H1 (cell line): Measurements from ENCODE around the gene CD59. TPM values are rescaled to one million over a fixed set of nuclear protein-coding genes. Genes with fewer than 3 reads are reported as not detected.
A peak's percentile ranks its signal among the peaks of the same experiment; 100 is the strongest.

Source experiments
- CTCF ChIA-PET: fragments of 300-600 bp; sonication (Branson Sonifier 250); formaldehyde crosslinking; loops from one replicate; lab custom pipeline; 2021; ENCODE audit not compliant: partially characterized antibody; lab: Charles Lee
- POLR2A ChIA-PET: fragments of 300-600 bp; sonication (Branson Sonifier 250); formaldehyde crosslinking; loops from one replicate; lab custom pipeline; 2021; ENCODE audit warnings: inconsistent platforms; ENCODE audit not compliant: partially characterized antibody; lab: Charles Lee
- DNase-seq, 2 experiments: peaks; one replicate each; pipeline versions ENCODE4 v3.0.0 to v3.0.0-alpha.2; 2010 to 2022; ENCODE audit warnings: low spot score in 2 of 2, low read depth in 1 of 2, mixed read lengths in 1 of 2
- FAIRE-seq: peaks from 2 replicates; lab custom pipeline; 2011; peaks lifted over from hg19 to GRCh38; lab: Jason Lieb, UNC
- H2AFZ ChIP-seq: 2 replicates; pipeline ENCODE4 v1.8.1; 2012; ENCODE audit warnings: low read length, inconsistent platforms
- H2AK5ac ChIP-seq: 2 replicates; pipeline ENCODE4 v1.6.1; 2013; ENCODE audit warnings: low read depth, low read length
- H2BK120ac ChIP-seq: replicated peaks from 2 replicates; pipeline ENCODE3; 2013; ENCODE audit warnings: low read depth, low read length, inconsistent platforms
- H2BK12ac ChIP-seq: 2 replicates; pipeline ENCODE4 v1.6.1; 2013; ENCODE audit warnings: low read depth, low read length
- H2BK15ac ChIP-seq: 2 replicates; pipeline ENCODE4 v1.6.1; 2013; ENCODE audit warnings: low read length
- H2BK20ac ChIP-seq: 2 replicates; pipeline ENCODE4 v1.6.1; 2013; ENCODE audit warnings: low read length
- H2BK5ac ChIP-seq: 2 replicates; pipeline ENCODE4 v1.6.1; 2013; ENCODE audit warnings: low read depth, low read length
- H3K14ac ChIP-seq: 2 replicates; pipeline ENCODE4 v1.6.1; 2013; ENCODE audit warnings: inconsistent platforms; ENCODE audit not compliant: insufficient read length
- H3K18ac ChIP-seq: 2 replicates; pipeline ENCODE4 v1.6.1; 2013; ENCODE audit warnings: low read length; ENCODE audit errors: extremely low read depth
- H3K23ac ChIP-seq: 2 replicates; pipeline ENCODE4 v1.6.1; 2013; ENCODE audit warnings: inconsistent platforms; ENCODE audit not compliant: insufficient read length
- H3K23me2 ChIP-seq: 2 replicates; pipeline ENCODE4 v1.6.1; 2013; ENCODE audit warnings: low read depth, low read length
- H3K27ac ChIP-seq: 2 replicates; pipeline ENCODE4 v1.6.1; 2011; ENCODE audit warnings: low read depth, low read length, inconsistent platforms
- H3K27me3 ChIP-seq, 4 experiments: replicated peaks in 1 of 4; 1 replicate in 1 of 4; 2 replicates in 3 of 4; pipeline versions ENCODE4 v1.6.1 to v1.8.1; 2011 to 2013; ENCODE audit warnings: low read length in 3 of 4, mild to moderate bottlenecking in 3 of 4, inconsistent platforms in 2 of 4, mixed read lengths in 2 of 4, moderate library complexity in 1 of 4; ENCODE audit not compliant: control insufficient read depth in 3 of 4, insufficient read depth in 3 of 4; ENCODE audit errors: extremely low read depth in 1 of 4
- H3K36me3 ChIP-seq, 4 experiments: 2 replicates each; pipeline versions ENCODE4 v1.6.1 to v1.8.1; 2011 to 2013; ENCODE audit warnings: mild to moderate bottlenecking in 4 of 4, low read length in 3 of 4, moderate library complexity in 2 of 4, control low read depth in 1 of 4, inconsistent platforms in 1 of 4; ENCODE audit not compliant: insufficient read depth in 4 of 4, control insufficient read depth in 2 of 4
- H3K4ac ChIP-seq: replicated peaks from 2 replicates; pipeline ENCODE3; 2013; ENCODE audit warnings: low read length, low read depth, mixed read lengths, inconsistent platforms; ENCODE audit not compliant: insufficient read length
- H3K4me1 ChIP-seq, 4 experiments: replicated peaks in 1 of 4; 1 replicate in 1 of 4; 2 replicates in 3 of 4; pipeline versions ENCODE4 v1.6.1 to v1.8.1; 2011 to 2013; ENCODE audit warnings: low read length in 3 of 4, inconsistent platforms in 2 of 4, mixed read lengths in 1 of 4; ENCODE audit not compliant: insufficient read depth in 4 of 4, control insufficient read depth in 3 of 4
- H3K4me2 ChIP-seq, 2 experiments: 2 replicates each; pipeline versions ENCODE4 v1.6.1 to v1.8.1; 2011 to 2013; ENCODE audit warnings: low read depth in 2 of 2, low read length in 2 of 2, control low read depth in 1 of 2, inconsistent platforms in 1 of 2, mild to moderate bottlenecking in 1 of 2; ENCODE audit not compliant: insufficient read depth in 1 of 2
- H3K4me3 ChIP-seq, 4 experiments: fragments of 200-600, 300-600 bp in 1 of 4; sonication (generic), shearing (Covaris generic), sonication (Bioruptor Twin) in 1 of 4; 2 replicates each; pipeline versions ENCODE4 v1.5.1 to v1.8.1; 2011 to 2016; ENCODE audit warnings: low read length in 4 of 4, low read depth in 3 of 4, control low read depth in 2 of 4, inconsistent platforms in 2 of 4, mild to moderate bottlenecking in 2 of 4, mixed read lengths in 1 of 4, moderate library complexity in 1 of 4; ENCODE audit not compliant: insufficient read depth in 2 of 4; ENCODE audit errors: extremely low read depth in 1 of 4
- H3K56ac ChIP-seq: replicated peaks from 2 replicates; pipeline ENCODE3; 2013; ENCODE audit warnings: low read depth, mild to moderate bottlenecking, mixed read lengths, low read length, inconsistent platforms; ENCODE audit not compliant: insufficient read length
- H3K79me1 ChIP-seq: 2 replicates; pipeline ENCODE4 v1.6.1; 2013; ENCODE audit warnings: low read depth, low read length, control low read depth
- H3K79me2 ChIP-seq, 2 experiments: 2 replicates each; pipeline versions ENCODE4 v1.6.1 to v1.8.1; 2012 to 2013; ENCODE audit warnings: low read length in 2 of 2, mild to moderate bottlenecking in 2 of 2, inconsistent platforms in 1 of 2; ENCODE audit not compliant: insufficient read depth in 2 of 2, control insufficient read depth in 1 of 2
- H3K9ac ChIP-seq, 4 experiments: replicated peaks in 1 of 4; 1 replicate in 1 of 4; 2 replicates in 3 of 4; pipeline versions ENCODE4 v1.6.1 to v1.8.1; 2011 to 2013; ENCODE audit warnings: low read depth in 3 of 4, low read length in 3 of 4, control low read depth in 2 of 4, mild to moderate bottlenecking in 2 of 4, moderate library complexity in 2 of 4, inconsistent platforms in 1 of 4; ENCODE audit errors: extremely low read depth in 1 of 4
- H3K9me3 ChIP-seq, 2 experiments: 2 replicates each; pipeline versions ENCODE4 v1.6.1 to v1.8.1; 2012 to 2013; ENCODE audit warnings: mild to moderate bottlenecking in 2 of 2, moderate library complexity in 2 of 2, control low read depth in 1 of 2, inconsistent platforms in 1 of 2, low read depth in 1 of 2, low read length in 1 of 2, mixed read lengths in 1 of 2; ENCODE audit not compliant: insufficient read depth in 2 of 2
- H4K20me1 ChIP-seq, 2 experiments: replicated peaks in 1 of 2; 2 replicates each; pipeline versions ENCODE3 to v1.8.1; 2011 to 2013; ENCODE audit warnings: inconsistent platforms in 2 of 2, low read length in 2 of 2, mild to moderate bottlenecking in 1 of 2; ENCODE audit not compliant: insufficient read depth in 2 of 2, control insufficient read depth in 1 of 2
- H4K5ac ChIP-seq: 2 replicates; pipeline ENCODE4 v1.6.1; 2013; ENCODE audit warnings: low read length, low read depth, mixed read lengths, inconsistent platforms; ENCODE audit not compliant: insufficient read length
- H4K8ac ChIP-seq: 2 replicates; pipeline ENCODE4 v1.8.0; 2013; ENCODE audit warnings: mild to moderate bottlenecking, moderate library complexity, low read length, inconsistent platforms; ENCODE audit not compliant: insufficient read depth; ENCODE audit errors: extremely low read depth
- H4K91ac ChIP-seq: replicated peaks from 2 replicates; pipeline ENCODE3; 2013; ENCODE audit warnings: low read length, mixed read lengths, inconsistent platforms; ENCODE audit not compliant: insufficient read length
- SIN3A ChIP-seq, 2 experiments: IDR thresholded peaks in 1 of 2; conservative IDR thresholded peaks in 1 of 2; 2 replicates each; pipeline ENCODE4 v1.6.1; 2011 to 2012; ENCODE audit warnings: low read length in 2 of 2, improper control_type of control experiment in 1 of 2, low read depth in 1 of 2, mild to moderate bottlenecking in 1 of 2
- SIX5 ChIP-seq: IDR thresholded peaks from 2 replicates; pipeline ENCODE4 v1.6.1; 2011; ENCODE audit warnings: mild to moderate bottlenecking, low read depth, low read length
- SP2 ChIP-seq: IDR thresholded peaks from 2 replicates; pipeline ENCODE4 v1.6.1; 2012; ENCODE audit warnings: mild to moderate bottlenecking, low read length, inconsistent platforms
- TEAD4 ChIP-seq: IDR thresholded peaks from 2 replicates; pipeline ENCODE4 v1.6.1; 2012; ENCODE audit warnings: low read depth, low read length, inconsistent platforms, mixed read lengths
- WGBS, 2 experiments: shearing (Covaris generic) in 1 of 2; methylation state at CpG; one replicate each; pipeline versions ENCODE4 v1.1.6 to v1.1.7; 2013 to 2015; ENCODE audit warnings: low lambda C conversion rate in 2 of 2, mixed read lengths in 2 of 2, inconsistent platforms in 1 of 2, low coverage in 1 of 2, missing lambda C conversion rate in 1 of 2; ENCODE audit not compliant: insufficient replicate concordance in 2 of 2, insufficient coverage in 1 of 2, insufficient read length in 1 of 2; ENCODE audit errors: extremely low coverage in 1 of 2, missing lambda C conversion rate in 1 of 2; 5-methylcytosine and 5-hydroxymethylcytosine counted together
- polyA plus RNA-seq, 7 experiments: library from polyadenylated mRNA; depleted of rRNA in 3 of 7; stranded (reverse) in 5 of 7; unstranded in 2 of 7; fragments of >200 nt in 5 of 7; fragments of 200-250 nt in 2 of 7; gene quantifications; 1 replicate in 5 of 7; 2 replicates in 1 of 7; 4 replicates in 1 of 7; pipeline versions ENCODE4 v1.2.1 to v1.2.3, GENCODE V29; 2011 to 2013; ENCODE audit warnings: missing spikeins in 2 of 7, mixed read lengths in 2 of 7
- total RNA-seq: library from RNA; stranded (reverse); fragmentation: NEBNext Ultra II Directional; extraction: Animal tissue kit (Norgen Biotek cat#: 25700); gene quantifications from 2 replicates; pipeline ENCODE4 v1.2.1, GENCODE V29; 2021

The CD59 gene
- total and polyA plus RNA-seq, 2 of the 8 experiments (the other 6 are each of a cell fraction or from before 2014, with no cell fraction given), result 63.1 to 90.3 TPM

DNA sequence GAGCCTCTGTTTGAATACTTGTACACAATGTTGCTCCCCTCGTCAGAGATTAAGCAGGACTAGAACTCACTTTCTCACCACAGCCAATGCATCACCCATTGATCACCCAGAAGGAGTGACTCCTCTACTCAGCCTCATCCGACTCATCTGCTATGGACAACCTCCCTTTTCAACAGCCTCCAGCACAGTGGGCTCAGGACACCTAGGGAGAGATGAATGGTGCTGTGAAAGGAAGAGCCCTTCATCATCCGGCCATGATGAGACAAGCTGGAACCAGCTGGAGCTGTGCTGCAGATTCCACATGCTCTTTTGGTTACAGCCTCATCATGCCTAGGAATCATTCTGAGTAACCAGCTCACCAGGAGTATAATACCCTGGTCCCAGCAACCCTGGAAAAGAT is 51.1 kb downstream of the CD59 start:
- Histone ChIP-seq H3K36me3 (no peaks in the 10 kb centered on the region), H3K9ac (no peak overlapping the region), H3K79me1 (no peaks in the 10 kb centered on the region), H2BK5ac (no peak overlapping the region), H3K23ac (no peak overlapping the region), H4K20me1 (no peaks in the 10 kb centered on the region), H4K91ac (no peak overlapping the region), H2BK20ac (no peak overlapping the region), H3K18ac (no peak overlapping the region), H4K5ac (no peak overlapping the region), H3K23me2 (no peaks in the 10 kb centered on the region), H2BK12ac (0 out of 2 replicates have a peak overlapping the region, but pooled peaks have one; percentile 13), H2AK5ac (no peak overlapping the region), H3K9me3 (no peaks in the 10 kb centered on the region), H3K79me2 (no peaks in the 10 kb centered on the region), H3K27me3 (no peaks in the 10 kb centered on the region), H3K4me1 (peaks cover 0 to 9% (median 4%) of the 10 kb centered on the region in 4 experiments; a peak in 4 of 7 replicates), H3K56ac (no peak overlapping the region), H3K14ac (no peak overlapping the region), H3K4me3 (no peak overlapping the region), H3K27ac (no peak overlapping the region), H2AFZ (no peak overlapping the region), H4K8ac (no peak overlapping the region), H3K4ac (no peak overlapping the region), H3K4me2 (no peak overlapping the region), H2BK120ac (no peak overlapping the region), H2BK15ac (no peak overlapping the region)
- TF ChIP-seq TEAD4, result no peak
- no peak for TF ChIP-seq SIN3A (conservative IDR thresholded peaks at IDR 0.05 in 1 of 2, IDR thresholded peaks at IDR 0.05 in 1 of 2; ENCODE audit: low read depth in 1 of 2, low read length in 2 of 2)
- TF ChIP-seq SIX5, result no peak
- TF ChIP-seq SP2, result no peak
- no peak for FAIRE-seq
- 84% methylated on average over 3 of the region's 3 CpGs; no CpG with 5 or more reads in 1 of the 2 experiments for WGBS, 2 experiments
- POLR2A ChIA-PET, result no interaction called here
- CTCF ChIA-PET, result interaction anchor here (0.8 to 14.5 kb wide), 11 partner anchors 10 to 520 kb away, joined by 3 to 167 read pairs (median 4); no protein-coding TSS in a partner anchor
- no peak for DNase-seq
